HG03066 (cell line): ENCODE measurements around the gene TIMP4.

Experiments
- ATAC-seq: cut with Tn5 transposase; IDR thresholded peaks from one replicate; pipeline ENCODE4 v1.9.1; 2021; ENCODE audit warnings: low read depth; ENCODE audit not compliant: unreplicated experiment

Gene TIMP4

DNA sequence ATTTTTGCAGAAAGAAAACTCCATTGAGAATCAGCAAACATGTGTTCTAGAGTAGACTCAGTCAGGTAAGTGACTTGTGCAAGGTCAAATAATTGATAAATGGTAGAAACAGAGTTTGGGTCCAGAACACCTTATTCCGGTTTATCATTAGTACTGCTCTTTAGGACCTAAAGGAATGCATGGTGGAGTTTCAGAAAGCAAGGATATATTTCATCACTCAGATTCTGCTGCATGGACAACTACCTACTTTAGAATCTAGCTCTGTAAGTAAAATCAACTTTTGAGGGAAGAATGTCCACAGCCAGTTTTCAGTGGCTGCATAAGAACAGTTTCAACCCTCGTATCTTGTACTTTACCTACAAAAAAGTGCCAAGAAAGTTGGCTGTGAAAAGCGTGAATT is 43.6 kb downstream of the TIMP4 start:
- no peak for ATAC-seq

DNA sequence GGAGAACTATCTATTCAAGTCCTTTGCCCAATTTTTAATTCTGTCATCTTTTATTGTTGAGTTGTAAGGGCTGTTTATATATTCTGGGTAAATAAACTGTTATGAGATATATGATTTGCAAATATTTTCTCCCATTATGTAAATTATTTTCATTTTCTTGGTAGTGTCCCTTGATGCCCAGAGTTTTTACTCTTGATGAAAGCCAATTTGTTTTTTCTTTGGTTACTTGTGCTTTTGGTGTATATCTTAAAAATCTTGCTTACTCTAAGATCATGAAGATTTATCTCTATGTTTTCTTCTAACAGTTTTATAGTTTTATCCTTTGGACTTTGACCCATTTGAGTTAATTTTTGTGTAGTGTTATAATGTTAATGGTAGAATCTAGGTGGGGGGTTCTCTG is 44.5 kb downstream of the TIMP4 start:
- no peak for ATAC-seq

DNA sequence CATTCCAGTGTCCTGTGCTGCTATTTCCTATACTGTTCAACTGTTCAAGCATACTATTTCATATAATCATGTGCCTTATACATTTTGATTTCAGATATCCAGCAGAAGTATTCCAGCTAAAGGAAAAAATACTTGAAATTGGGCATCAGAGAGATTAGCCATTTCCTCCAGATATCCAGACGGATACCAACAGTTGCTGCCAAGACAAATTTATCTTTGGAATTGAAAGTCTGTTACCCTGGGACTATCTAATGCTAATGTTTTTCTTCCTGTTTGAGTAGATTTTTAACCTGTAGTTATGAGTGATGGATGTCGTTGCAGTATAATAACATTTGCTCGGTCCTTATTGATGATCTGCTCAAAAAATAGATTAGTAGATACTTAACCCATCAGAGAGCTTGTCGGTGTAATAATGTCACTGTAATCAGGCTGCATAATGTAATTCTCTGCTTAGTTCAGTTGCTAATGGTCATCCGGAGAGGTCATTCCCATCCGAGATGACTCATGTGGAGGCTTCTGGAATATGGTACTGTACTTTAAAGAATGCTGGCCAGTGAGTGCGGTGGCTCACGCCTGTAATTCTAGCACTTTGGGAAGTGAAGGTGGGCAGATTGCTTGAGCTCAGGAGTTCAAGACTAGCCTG is 51.5 kb downstream of the TIMP4 start:
- ATAC-seq = no peak
